BE2C (cell line): ENCODE data around the gene AMOTL2.
A peak's percentile ranks its signal among the peaks of the same experiment; 100 is the strongest.

Source experiments
- DNase-seq: peaks from one replicate; pipeline ENCODE4 v3.0.0-alpha.2; 2020
- H3K27me3 ChIP-seq: fragments of 250-450 bp; sonication (Bioruptor Pico); 2 replicates; pipeline ENCODE4 v1.5.1; 2020; ENCODE audit warnings: mild to moderate bottlenecking
- H3K36me3 ChIP-seq: fragments of 250-450 bp; sonication (Bioruptor Pico); 2 replicates; pipeline ENCODE4 v1.5.1; 2020; ENCODE audit warnings: mild to moderate bottlenecking
- H3K4me1 ChIP-seq: fragments of 250-450 bp; sonication (Bioruptor Pico); 2 replicates; pipeline ENCODE4 v1.5.1; 2020
- H3K4me3 ChIP-seq: 2 replicates; pipeline ENCODE4 v1.5.1; 2011; ENCODE audit warnings: low read depth, low read length
- H3K9me3 ChIP-seq: fragments of 250-450 bp; sonication (Bioruptor Pico); 2 replicates; pipeline ENCODE4 v1.5.1; 2020
- TF ChIP-seq, protein P1 (sequence below): IDR thresholded peaks from 2 replicates; pipeline ENCODE4 v1.5.1; 2012; ENCODE audit warnings: mild to moderate bottlenecking, low read depth, low read length

AMOTL2 gene

DNA sequence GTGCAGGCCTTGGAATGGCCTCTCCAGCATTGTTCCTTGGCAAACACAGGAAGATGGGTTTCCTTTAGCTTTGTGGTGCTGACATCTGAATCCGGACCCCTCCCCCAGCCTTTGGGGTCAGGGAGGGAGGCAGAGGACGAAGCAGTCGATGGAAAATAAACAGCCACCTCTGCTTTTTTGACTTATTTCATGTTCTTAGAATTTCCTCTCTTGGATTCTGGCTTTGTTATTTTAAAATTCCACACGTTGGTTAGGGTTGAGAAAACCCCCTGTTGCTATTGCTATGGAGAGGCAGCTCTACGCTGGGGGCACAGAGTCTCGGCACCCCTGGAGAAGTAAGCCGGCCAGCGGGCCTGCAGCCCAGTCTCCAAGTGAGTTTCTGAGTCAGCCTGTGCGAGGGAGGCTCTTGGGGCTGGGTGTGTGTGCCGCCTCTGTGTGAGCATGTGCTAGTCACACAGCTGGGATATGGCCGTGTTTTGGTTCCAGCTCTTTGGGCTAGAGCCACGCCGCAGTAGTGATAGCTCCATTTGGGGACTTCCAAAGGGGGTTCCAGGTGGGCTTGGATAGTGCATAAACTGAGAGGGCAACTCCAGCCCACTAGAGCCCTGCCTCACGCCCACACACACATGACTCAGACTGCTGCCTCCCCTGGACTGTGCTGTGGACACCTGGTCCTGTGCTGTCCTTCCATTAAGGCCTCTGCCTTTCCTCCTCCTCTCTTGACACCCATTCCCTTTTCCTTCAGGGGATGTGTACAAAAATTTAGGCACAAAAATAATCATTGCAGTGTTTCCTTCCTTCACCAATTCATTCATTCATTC is 58.8 kb downstream of the AMOTL2 start:
- TF ChIP-seq, protein P1, sequence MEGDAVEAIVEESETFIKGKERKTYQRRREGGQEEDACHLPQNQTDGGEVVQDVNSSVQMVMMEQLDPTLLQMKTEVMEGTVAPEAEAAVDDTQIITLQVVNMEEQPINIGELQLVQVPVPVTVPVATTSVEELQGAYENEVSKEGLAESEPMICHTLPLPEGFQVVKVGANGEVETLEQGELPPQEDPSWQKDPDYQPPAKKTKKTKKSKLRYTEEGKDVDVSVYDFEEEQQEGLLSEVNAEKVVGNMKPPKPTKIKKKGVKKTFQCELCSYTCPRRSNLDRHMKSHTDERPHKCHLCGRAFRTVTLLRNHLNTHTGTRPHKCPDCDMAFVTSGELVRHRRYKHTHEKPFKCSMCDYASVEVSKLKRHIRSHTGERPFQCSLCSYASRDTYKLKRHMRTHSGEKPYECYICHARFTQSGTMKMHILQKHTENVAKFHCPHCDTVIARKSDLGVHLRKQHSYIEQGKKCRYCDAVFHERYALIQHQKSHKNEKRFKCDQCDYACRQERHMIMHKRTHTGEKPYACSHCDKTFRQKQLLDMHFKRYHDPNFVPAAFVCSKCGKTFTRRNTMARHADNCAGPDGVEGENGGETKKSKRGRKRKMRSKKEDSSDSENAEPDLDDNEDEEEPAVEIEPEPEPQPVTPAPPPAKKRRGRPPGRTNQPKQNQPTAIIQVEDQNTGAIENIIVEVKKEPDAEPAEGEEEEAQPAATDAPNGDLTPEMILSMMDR: no peak
- H3K4me3 ChIP-seq: no peak overlapping the region
- DNase-seq: no peak
- no peaks in the 10 kb centered on the region for H3K36me3 ChIP-seq
- no peaks in the 10 kb centered on the region for H3K4me1 ChIP-seq
- no peaks in the 10 kb centered on the region for H3K9me3 ChIP-seq
- H3K27me3 ChIP-seq: no peaks in the 10 kb centered on the region

- Histone ChIP-seq H3K27me3 (no peaks in the 10 kb centered on the region), H3K4me3 (no peak overlapping the region), H3K36me3 (no peaks in the 10 kb centered on the region), H3K4me1 (no peaks in the 10 kb centered on the region), H3K9me3 (no peaks in the 10 kb centered on the region)
- DNase-seq: no peak
- TF ChIP-seq, protein P1: no peak
Measured at GRCh38 chr3:134314588-134315285, 59.5 kb downstream of the AMOTL2 start.

DNA sequence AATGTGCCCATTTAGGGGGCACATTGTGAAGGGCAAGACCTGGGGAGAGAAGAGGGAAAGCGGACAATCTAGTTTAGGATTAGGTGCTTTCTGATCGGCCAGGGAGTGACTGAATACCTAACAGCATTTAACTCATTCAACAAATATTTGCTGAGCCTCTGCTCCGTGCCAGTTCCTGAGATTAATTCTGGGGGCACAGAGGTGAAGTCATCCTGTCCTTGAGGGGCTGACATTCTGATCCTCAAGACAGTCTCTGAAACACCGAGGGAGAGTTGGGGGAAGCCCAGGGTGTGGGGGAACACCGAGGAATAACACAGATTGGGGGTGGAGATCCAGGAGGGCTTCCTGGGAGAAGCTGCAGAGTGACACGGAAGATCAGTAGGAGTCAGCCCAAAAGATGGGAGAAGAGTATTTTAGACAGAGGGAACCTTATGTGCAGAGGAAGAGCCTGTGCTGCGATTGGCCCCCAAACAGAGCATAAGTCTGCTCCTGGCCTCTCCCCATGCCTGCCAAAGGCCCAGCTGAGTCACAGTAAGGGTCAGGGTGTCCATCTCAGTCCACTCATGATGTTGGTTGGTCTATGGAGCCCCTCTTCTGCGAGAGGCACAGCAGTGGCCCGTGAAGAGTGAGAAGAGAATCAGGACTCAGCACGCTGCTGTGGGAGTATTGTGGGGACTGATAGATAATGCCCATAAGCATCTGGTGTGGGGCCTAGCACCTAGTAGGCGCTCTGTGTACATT is 60.2 kb downstream of the AMOTL2 start:
- DNase-seq: no peak
- TF ChIP-seq, protein P1: no peak
- H3K27me3 ChIP-seq: no peaks in the 10 kb centered on the region
- no peak overlapping the region for H3K4me3 ChIP-seq
- H3K36me3 ChIP-seq: no peaks in the 10 kb centered on the region
- no peaks in the 10 kb centered on the region for H3K9me3 ChIP-seq
- H3K4me1 ChIP-seq: no peaks in the 10 kb centered on the region

GRCh38 chr3:134312873-134313846 is 61.1 kb downstream of the AMOTL2 start:
- Histone ChIP-seq H3K4me1 (no peaks in the 10 kb centered on the region), H3K36me3 (no peaks in the 10 kb centered on the region), H3K9me3 (no peaks in the 10 kb centered on the region), H3K4me3 (no peak overlapping the region), H3K27me3 (no peaks in the 10 kb centered on the region)
- no peak for DNase-seq
- TF ChIP-seq, protein P1: no peak

DNA sequence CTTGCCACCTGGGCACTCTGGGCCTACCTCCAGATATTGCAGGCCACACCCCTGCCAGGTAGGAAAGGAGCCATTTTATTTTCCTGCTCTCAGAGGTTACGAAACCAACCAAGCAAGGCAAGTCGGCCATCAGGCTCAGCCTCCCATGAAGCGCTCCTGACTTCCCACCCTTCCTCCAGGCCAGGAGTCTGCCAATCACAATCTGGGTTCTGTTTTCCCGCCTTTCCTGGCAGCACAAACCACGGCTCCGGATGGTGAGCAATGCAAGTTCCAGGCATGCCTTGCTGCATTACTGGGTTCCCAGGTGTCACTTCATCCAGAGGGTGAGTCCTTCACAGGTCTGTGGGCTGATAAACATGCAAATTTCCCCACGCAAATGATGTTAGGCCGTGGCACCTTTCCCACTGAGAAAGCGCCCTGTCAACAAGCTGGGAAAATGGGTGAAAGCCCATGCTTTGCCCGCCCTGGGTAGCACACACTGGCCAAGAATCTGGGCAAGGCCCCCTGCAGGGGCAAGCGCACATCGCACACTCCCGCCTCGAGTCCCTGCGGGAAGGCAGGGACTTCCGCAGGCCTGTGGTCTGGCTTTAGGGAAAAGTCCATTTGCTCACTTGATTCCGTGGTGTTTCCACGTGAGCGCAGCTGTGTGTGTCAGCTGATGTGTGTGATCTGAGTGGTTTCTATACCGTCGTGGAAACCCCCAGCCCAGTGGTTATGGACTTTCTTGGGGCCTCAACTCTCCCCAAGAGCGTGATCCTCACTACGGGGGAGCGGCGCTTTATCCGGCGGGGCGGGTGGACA is 62.0 kb downstream of the AMOTL2 start:
- Histone ChIP-seq H3K4me3 (no peak overlapping the region), H3K27me3 (no peaks in the 10 kb centered on the region)
- peak; percentile 27 for DNase-seq

More for the DNA sequence above, 62.0 kb downstream of the AMOTL2 start:
- no peaks in the 10 kb centered on the region for H3K36me3 ChIP-seq
- TF ChIP-seq, protein P1: peak; percentile 20
- no peaks in the 10 kb centered on the region for H3K4me1 ChIP-seq
- H3K9me3 ChIP-seq: no peaks in the 10 kb centered on the region
